K562 (cell line): ENCODE results near the gene CLIC5. TPM values are rescaled to one million over a fixed set of nuclear protein-coding genes. Genes with fewer than 3 reads are reported as not detected.

Source experiments
- ATAC-seq: fragments of 200-7000 bp; cut with Tn5 transposase; 3 replicates; pipeline ENCODE4 v1.9.1; 2020; ENCODE audit warnings: moderate library complexity
- BruUV-seq: library from RNA; stranded (reverse); fragments of 400-500 nt; replicated peaks from 2 replicates; lab custom pipeline; 2021; lab: Mats Ljungman, UMichigan
- CTCF ChIA-PET: fragments of 300-600 bp; formaldehyde crosslinking; extraction: SDS; loops from one replicate; lab custom pipeline; 2021; ENCODE audit warnings: low intra/inter-chr PET ratio; lab: Yijun Ruan, JAX
- POLR2A ChIA-PET: fragments of 300-600, 350-650 bp; sonication (Branson Sonifier 250); formaldehyde crosslinking; extraction: SDS; loops from one replicate; lab custom pipeline; 2021; ENCODE audit warnings: antibody characterized with exemption, inconsistent platforms; lab: Yijun Ruan, JAX
- DNase-seq, 4 experiments: peaks; one replicate each; pipeline versions ENCODE4 v3.0.0 to v3.0.0-alpha.2; 2011 to 2018; ENCODE audit warnings: low spot score in 3 of 4, mixed read lengths in 3 of 4; ENCODE audit errors: extremely low read depth in 1 of 4
- FAIRE-seq: peaks from 2 replicates; lab custom pipeline; 2011; peaks lifted over from hg19 to GRCh38; lab: Jason Lieb, UNC
- H2AFZ ChIP-seq: 2 replicates; pipeline ENCODE4 v1.6.0; 2011; ENCODE audit warnings: low read depth, low read length, control low read depth, inconsistent platforms
- H3K27ac ChIP-seq: fragments of 200-600 bp; 3 replicates; pipeline ENCODE4 v1.8.0; 2011; ENCODE audit warnings: low read depth, mild to moderate bottlenecking, control low read depth, inconsistent platforms, low read length, moderate library complexity, mixed read lengths; ENCODE audit errors: extremely low read depth
- H3K27me3 ChIP-seq, 2 experiments: fragments of 300-600 bp in 1 of 2; 2 replicates in 1 of 2; 3 replicates in 1 of 2; pipeline versions ENCODE4 v1.6.0 to v1.8.0; 2011; ENCODE audit warnings: inconsistent platforms in 2 of 2, low read length in 2 of 2, mild to moderate bottlenecking in 1 of 2, mixed read lengths in 1 of 2, moderate library complexity in 1 of 2; ENCODE audit not compliant: control insufficient read depth in 2 of 2, insufficient read depth in 2 of 2
- H3K36me3 ChIP-seq: fragments of 300-600 bp; 3 replicates; pipeline ENCODE4 v1.8.0; 2011; ENCODE audit warnings: mild to moderate bottlenecking, low read length, inconsistent platforms; ENCODE audit not compliant: control insufficient read depth, insufficient read depth
- H3K4me1 ChIP-seq, 2 experiments: fragments of 200-600 bp in 1 of 2; replicated peaks in 1 of 2; 2 replicates in 1 of 2; 3 replicates in 1 of 2; pipeline versions ENCODE4 v1.5.1 to v1.8.0; 2011; ENCODE audit warnings: inconsistent platforms in 2 of 2, low read length in 2 of 2, mild to moderate bottlenecking in 1 of 2, mixed read lengths in 1 of 2, moderate library complexity in 1 of 2; ENCODE audit not compliant: control insufficient read depth in 2 of 2, insufficient read depth in 2 of 2
- H3K4me2 ChIP-seq: 2 replicates; pipeline ENCODE4 v1.6.1; 2011; ENCODE audit warnings: low read length, control low read depth, inconsistent platforms, mixed read lengths; ENCODE audit not compliant: insufficient read depth
- H3K4me3 ChIP-seq: fragments of 200-600 bp; sonication (generic), shearing (Covaris generic); 2 replicates; pipeline ENCODE4 v1.5.1; 2016; ENCODE audit warnings: control low read depth, inconsistent platforms
- H3K79me2 ChIP-seq: fragments of 200-600 bp; 3 replicates; pipeline ENCODE4 v1.8.0; 2011; ENCODE audit warnings: low read length, inconsistent platforms; ENCODE audit not compliant: control insufficient read depth, insufficient read depth
- H3K9ac ChIP-seq, 2 experiments: 2 replicates each; pipeline versions ENCODE4 v1.6.0 to v1.6.1; 2011; ENCODE audit warnings: low read depth in 2 of 2, low read length in 2 of 2, control low read depth in 1 of 2, inconsistent platforms in 1 of 2, mild to moderate bottlenecking in 1 of 2, mixed read lengths in 1 of 2; ENCODE audit not compliant: insufficient read depth in 1 of 2
- H3K9me1 ChIP-seq: one replicate; pipeline ENCODE4 v1.6.0; 2011; ENCODE audit warnings: inconsistent platforms, mild to moderate bottlenecking, low read length, moderate library complexity; ENCODE audit not compliant: control insufficient read depth, insufficient read depth
- H3K9me3 ChIP-seq: replicated peaks from 2 replicates; pipeline ENCODE4 v1.5.1; 2011; ENCODE audit warnings: low read depth, low read length, inconsistent platforms; ENCODE audit not compliant: control insufficient read depth, insufficient read depth
- H4K20me1 ChIP-seq: replicated peaks from 2 replicates; pipeline ENCODE4 v1.6.1; 2011; ENCODE audit warnings: low read length, inconsistent platforms, mixed read lengths; ENCODE audit not compliant: control insufficient read depth, insufficient read depth
- CBX1 ChIP-seq: sonication (generic); IDR thresholded peaks from 2 replicates; pipeline ENCODE4 v1.6.1; 2016; ENCODE audit warnings: antibody characterized with exemption, low read depth, mild to moderate bottlenecking
- CHD2 ChIP-seq: IDR thresholded peaks from 2 replicates; pipeline ENCODE4 v1.6.1; 2011; ENCODE audit warnings: low read depth, low read length
- GABPB1 ChIP-seq: sonication (generic); formaldehyde crosslinking; IDR thresholded peaks from 2 replicates; pipeline ENCODE4 v1.8.0; 2022; ENCODE audit warnings: mild to moderate bottlenecking, missing genetic modification reagents
- HMGXB4 ChIP-seq: sonication (generic); formaldehyde crosslinking; IDR thresholded peaks from 2 replicates; pipeline ENCODE4 v1.8.1; 2023; ENCODE audit warnings: mild to moderate bottlenecking, missing genetic modification reagents
- HSF4 ChIP-seq: fragments of 250-450 bp; sonication (Bioruptor Pico); IDR thresholded peaks from 2 replicates; pipeline ENCODE4 v2.1.2; 2022; ENCODE audit warnings: mild to moderate bottlenecking, moderate library complexity, borderline replicate concordance
- MXI1 ChIP-seq: IDR thresholded peaks from 2 replicates; pipeline ENCODE4 v1.6.1; 2011; ENCODE audit warnings: low read depth, mild to moderate bottlenecking, improper control_type of control experiment, low read length
- NEUROD1 ChIP-seq: fragments of 150-350 bp; IDR thresholded peaks from 2 replicates; pipeline ENCODE4 v1.6.1; 2014; ENCODE audit warnings: borderline replicate concordance, low read length, low read depth; ENCODE audit not compliant: partially characterized antibody
- PCBP1 ChIP-seq: fragments of 200-400 bp; formaldehyde crosslinking; IDR thresholded peaks from 2 replicates; pipeline ENCODE4 v1.6.1; 2018; ENCODE audit warnings: mild to moderate bottlenecking, low read depth, low read length; ENCODE audit not compliant: poor library complexity, severe bottlenecking
- TEAD2 ChIP-seq: fragments of 450-650 bp; IDR thresholded peaks from 2 replicates; pipeline ENCODE4 v1.6.1; 2016; ENCODE audit warnings: missing genetic modification characterization, control low read depth, missing compliant biosample characterization
- TEAD4 ChIP-seq, 2 experiments: sonication (generic) in 1 of 2; formaldehyde crosslinking in 1 of 2; IDR thresholded peaks; 2 replicates each; pipeline versions ENCODE4 v1.6.1 to v1.8.0; 2012 to 2022; ENCODE audit warnings: borderline replicate concordance in 1 of 2, inconsistent platforms in 1 of 2, low read length in 1 of 2, mild to moderate bottlenecking in 1 of 2, missing genetic modification reagents in 1 of 2
- THAP12 ChIP-seq: fragments of 250-450 bp; sonication (Bioruptor Pico); IDR thresholded peaks from 2 replicates; pipeline ENCODE4 v1.9.0; 2021; ENCODE audit warnings: mild to moderate bottlenecking, inconsistent platforms
- XRCC4 ChIP-seq: IDR thresholded peaks from one replicate; pipeline ENCODE4 v1.6.1; 2011; ENCODE audit not compliant: insufficient read depth, insufficient read length; ENCODE audit errors: extremely low read depth
- ZNF384 ChIP-seq: IDR thresholded peaks from 2 replicates; pipeline ENCODE4 v1.6.1; 2012; ENCODE audit warnings: low read depth, low read length, improper control_type of control experiment
- ZNF436 ChIP-seq: fragments of 250-450, 450-650 bp; sonication (Bioruptor Pico); formaldehyde crosslinking; IDR thresholded peaks from 2 replicates; pipeline ENCODE4 v1.7.0; 2020; ENCODE audit warnings: mild to moderate bottlenecking
- ZNF449 ChIP-seq: fragments of 250-450 bp; sonication (Bioruptor Pico); IDR thresholded peaks from 2 replicates; pipeline ENCODE4 v1.8.0; 2022; ENCODE audit warnings: moderate library complexity, mild to moderate bottlenecking, inconsistent platforms
- ZNF507 ChIP-seq: conservative IDR thresholded peaks from 2 replicates; pipeline ENCODE4 v1.6.1; 2017; ENCODE audit warnings: missing genetic modification characterization, missing compliant biosample characterization
- ZNF561 ChIP-seq: fragments of 450-650 bp; formaldehyde crosslinking; conservative IDR thresholded peaks from 2 replicates; pipeline ENCODE4 v1.4.0; 2020; ENCODE audit warnings: mild to moderate bottlenecking, moderate library complexity
- WGBS: fragments of 100-300 bp; shearing (Covaris generic); methylation state at CpG from one replicate; pipeline ENCODE4 v1.1.6; 2016; ENCODE audit warnings: low coverage, mixed read lengths; ENCODE audit not compliant: insufficient coverage; ENCODE audit errors: missing lambda C conversion rate; 5-methylcytosine and 5-hydroxymethylcytosine counted together
- in situ Hi-C: fragments of 300-500 bp; cut with MboI; formaldehyde crosslinking; loops from 4 replicates; pipeline ENCODE4 v1.15.0; 2018; ENCODE audit warnings: inconsistent platforms, mixed read lengths
- intact Hi-C: fragments of 100-400 bp; cut with micrococcal nuclease; formaldehyde crosslinking; loops from 2 replicates; pipeline ENCODE4 v1.14.2; 2022
- polyA plus RNA-seq, 8 experiments: library from polyadenylated mRNA; depleted of rRNA in 4 of 8; stranded (reverse) in 5 of 8; unstranded in 3 of 8; fragments of >200 nt; fragmentation: Nextera tagmentation in 2 of 8; fragmentation: Illumina TruSeq in 1 of 8; extraction: Ambion mirVana in 2 of 8; extraction: Trizol in 1 of 8; gene quantifications; 2 replicates each; pipeline versions ENCODE4 v1.2.1 to v1.2.3, GENCODE V29; 2011 to 2014; ENCODE audit warnings: inconsistent platforms in 1 of 8, missing spikeins in 1 of 8
- total RNA-seq, 7 experiments: library from RNA; depleted of rRNA in 6 of 7; stranded (reverse); fragments of >200 nt in 6 of 7; fragmentation: Illumina TruSeq in 2 of 7; extraction: Trizol in 2 of 7; gene quantifications; 2 replicates each; pipeline versions ENCODE4 v1.2.1 to v1.2.3, GENCODE V29; 2011 to 2021; ENCODE audit warnings: low replicate concordance in 1 of 7

Gene CLIC5
- total and polyA plus RNA-seq, 9 of the 15 experiments (the other 6 are each of a cell fraction or from before 2014, with no cell fraction given), result 0.31 TPM; not detected in 8

GRCh38 chr6:45951321-45952167, 64.1 kb downstream of the CLIC5 start:
- BruUV-seq, result no TSS peak
- no peak for FAIRE-seq
- intact Hi-C loops, result no loop called here
- TF ChIP-seq ZNF384 (no peak), TEAD4 (IDR thresholded peaks at IDR 0.05; ENCODE audit: low read length) (no peak), TEAD4 (CRISPR knock-in tag; IDR thresholded peaks at IDR 0.05; ENCODE audit: borderline replicate concordance) (no peak), CHD2 (no peak), ZNF436 (CRISPR knock-in tag) (no peak), CBX1 (no peak), XRCC4 (no peak), ZNF507 (tag) (no peak), TEAD2 (tag) (no peak), GABPB1 (CRISPR knock-in tag) (no peak), HMGXB4 (CRISPR knock-in tag) (no peak), NEUROD1 (no peak), MXI1 (no peak), PCBP1 (no peak), ZNF449 (no peak), ZNF561 (CRISPR knock-in tag) (no peak), THAP12 (CRISPR knock-in tag) (no peak), HSF4 (CRISPR knock-in tag) (no peak)

More at GRCh38 chr6:45951321-45952167, 64.1 kb downstream of the CLIC5 start:
- H3K27ac ChIP-seq, result no peak overlapping the region
- H3K79me2 ChIP-seq, result no peaks in the 10 kb centered on the region
- no peaks in the 10 kb centered on the region for H4K20me1 ChIP-seq
- no peak for DNase-seq
- H3K9ac ChIP-seq, result no peak overlapping the region
- no peaks in the 10 kb centered on the region for H3K9me3 ChIP-seq
- H3K4me3 ChIP-seq, result no peak overlapping the region
- no peak overlapping the region for H3K4me2 ChIP-seq
- POLR2A ChIA-PET, result no interaction called here
- no peaks in the 10 kb centered on the region for H3K9me1 ChIP-seq
- no peaks in the 10 kb centered on the region for H3K36me3 ChIP-seq
- H3K4me1 ChIP-seq, result no peaks in the 10 kb centered on the region
- WGBS, result 1% methylated on average over 11 of the region's 11 CpGs
- peaks cover 2 to 10% of the 10 kb centered on the region in 2 experiments; a peak in 1 of 5 replicates for H3K27me3 ChIP-seq
- CTCF ChIA-PET, result no interaction called here
- no peak for ATAC-seq
- no peak overlapping the region for H2AFZ ChIP-seq
- in situ Hi-C loops, result no loop called here
